ENCODE measurements around the gene MPPED1.

The MPPED1 gene

DNA sequence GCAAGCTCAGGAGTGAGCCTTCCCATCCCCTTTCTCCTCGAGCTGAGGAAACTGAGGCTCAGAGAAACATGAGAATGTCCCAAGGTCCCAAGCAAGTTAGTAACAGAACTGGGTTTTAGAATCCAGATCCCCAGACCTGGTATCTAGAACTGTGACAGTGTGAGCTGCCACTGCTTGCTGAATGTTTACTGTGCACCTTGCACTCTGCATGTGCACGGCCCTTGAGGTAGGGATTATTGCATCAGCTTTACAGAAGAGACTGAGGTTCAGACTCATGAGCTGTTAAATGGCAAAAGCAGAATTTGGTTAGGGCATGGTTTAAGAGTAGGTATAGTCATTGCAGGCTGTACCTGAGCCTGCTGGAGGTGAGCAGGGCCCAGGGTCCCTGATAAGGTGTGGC is 3.8 kb upstream of the MPPED1 start:
- DNase-seq (ENCODE audit: extremely low spot score, insufficient read length, low read depth) = no peak
- no peak for FAIRE-seq

- FAIRE-seq (no peak), DNase-seq (ENCODE audit: extremely low spot score, insufficient read length, low read depth) (no peak)
These were observed 2.8 kb upstream of the MPPED1 start for GRCh38 chr22:43409046-43409445.

GRCh38 chr22:43409800-43410199 is 2.0 kb upstream of the MPPED1 start:
- no peak for FAIRE-seq
- DNase-seq (ENCODE audit: extremely low spot score, insufficient read length, low read depth) = no peak

- FAIRE-seq (no peak), DNase-seq (ENCODE audit: extremely low spot score, insufficient read length, low read depth) (no peak)
These were observed 560 bp upstream of the MPPED1 start for GRCh38 chr22:43411040-43411868.

DNA sequence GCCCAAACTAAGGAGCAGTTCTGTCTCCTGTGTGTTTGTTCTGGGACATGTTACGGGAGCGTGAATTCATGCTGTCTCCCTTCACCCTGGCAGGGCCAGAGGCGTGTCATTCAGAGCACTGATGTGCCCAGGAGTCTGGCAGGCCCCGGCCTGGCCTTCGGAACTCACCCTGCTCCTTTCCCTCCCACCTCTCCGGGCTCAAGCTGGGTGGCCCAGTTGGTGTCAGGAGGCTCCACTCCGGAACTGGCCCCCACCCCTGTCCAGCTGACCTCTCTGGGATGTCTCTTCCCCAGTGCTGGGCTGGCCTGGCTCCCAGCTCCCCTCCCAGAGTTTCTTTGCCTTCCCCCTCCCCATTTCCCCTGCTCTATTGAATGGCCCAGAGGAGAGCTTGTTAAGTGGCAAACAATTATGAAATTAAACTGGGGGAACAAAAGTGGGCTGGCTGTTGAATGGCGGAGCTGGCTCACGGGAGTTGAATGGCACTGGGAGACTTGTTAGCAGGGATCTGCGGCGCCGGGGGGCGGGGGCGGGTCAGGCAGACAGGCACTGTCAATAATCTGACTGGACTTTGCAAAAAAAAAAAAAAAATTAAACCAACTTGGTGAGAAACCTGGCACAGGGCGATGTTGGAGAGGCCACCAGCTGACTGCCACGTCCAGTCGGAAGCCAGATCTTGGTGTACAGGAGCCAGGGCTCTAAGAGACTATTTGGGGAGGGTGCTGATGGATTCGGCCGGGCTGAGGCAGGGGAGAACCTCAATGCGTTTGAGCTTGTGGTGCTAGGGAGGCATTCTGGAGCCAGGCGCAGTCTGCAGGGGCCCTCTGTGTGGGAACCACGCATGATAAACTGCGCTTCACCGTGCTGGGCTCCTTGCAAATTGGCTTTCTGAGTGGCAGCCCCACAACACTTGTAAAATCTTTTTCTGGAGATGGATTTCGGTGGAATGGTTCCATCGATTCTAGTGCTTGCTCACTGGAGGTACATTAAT is 1.3 kb downstream of the MPPED1 start:
- FAIRE-seq (no peak), DNase-seq (ENCODE audit: extremely low spot score, insufficient read length, low read depth) (no peak)

DNA sequence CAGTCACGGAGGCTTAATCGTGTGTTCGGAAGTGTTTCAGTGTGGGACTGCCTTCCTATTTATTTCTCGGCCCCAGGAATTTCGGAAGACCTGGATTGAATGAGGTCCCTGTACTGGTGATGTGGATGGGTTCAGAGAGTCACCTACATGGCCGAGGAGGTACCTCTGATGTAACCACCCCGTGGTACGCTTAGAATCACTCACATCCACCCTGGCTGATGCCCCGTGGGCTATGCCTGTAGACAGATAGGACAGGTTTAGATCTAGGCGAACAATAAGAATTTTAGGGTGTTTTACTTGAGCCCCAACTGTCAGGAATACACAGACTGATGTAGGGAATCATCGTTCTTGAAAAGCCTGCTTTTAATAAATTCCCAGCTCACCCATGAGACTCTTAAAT is 2.0 kb downstream of the MPPED1 start:
- no peak for DNase-seq (ENCODE audit: extremely low spot score, insufficient read length, low read depth)
- FAIRE-seq = no peak

GRCh38 chr22:43415681-43416080 is 3.9 kb downstream of the MPPED1 start:
- DNase-seq (ENCODE audit: extremely low spot score, insufficient read length, low read depth) (no peak), FAIRE-seq (no peak)

DNA sequence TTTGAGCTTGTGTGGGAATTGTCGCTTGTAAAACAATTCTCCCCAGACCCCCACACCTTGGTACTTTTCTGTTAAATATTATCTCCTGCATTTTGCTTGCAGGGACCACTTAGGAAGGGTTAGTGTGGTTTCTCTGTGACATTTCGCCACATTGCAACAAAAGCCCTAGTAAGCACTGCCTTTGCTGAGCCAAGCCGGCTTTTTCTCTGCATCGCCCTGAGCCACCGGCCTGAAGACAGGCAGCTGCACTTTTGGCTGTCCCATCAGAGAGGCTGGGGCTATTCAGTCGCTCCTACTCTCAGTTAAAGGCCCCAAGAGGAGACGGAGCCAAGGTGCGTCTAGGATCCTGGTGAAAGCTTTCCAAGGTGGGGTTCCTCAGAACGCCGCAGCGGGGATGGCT is 5.7 kb downstream of the MPPED1 start:
- DNase-seq (ENCODE audit: extremely low spot score, insufficient read length, low read depth) (no peak), FAIRE-seq (no peak)

GRCh38 chr22:43418079-43418825 is 6.4 kb downstream of the MPPED1 start:
- DNase-seq (ENCODE audit: extremely low spot score, insufficient read length, low read depth) (no peak), FAIRE-seq (no peak)

- DNase-seq (ENCODE audit: extremely low spot score, insufficient read length, low read depth) (no peak), FAIRE-seq (no peak)
These were observed 7.7 kb downstream of the MPPED1 start for GRCh38 chr22:43419371-43420080.

GRCh38 chr22:43421046-43421665 is 9.3 kb downstream of the MPPED1 start:
- no peak for FAIRE-seq
- no peak for DNase-seq (ENCODE audit: extremely low spot score, insufficient read length, low read depth)

- no peak for DNase-seq (ENCODE audit: extremely low spot score, insufficient read length, low read depth)
- FAIRE-seq = no peak
These were observed 10.3 kb downstream of the MPPED1 start for GRCh38 chr22:43421914-43422615.

DNA sequence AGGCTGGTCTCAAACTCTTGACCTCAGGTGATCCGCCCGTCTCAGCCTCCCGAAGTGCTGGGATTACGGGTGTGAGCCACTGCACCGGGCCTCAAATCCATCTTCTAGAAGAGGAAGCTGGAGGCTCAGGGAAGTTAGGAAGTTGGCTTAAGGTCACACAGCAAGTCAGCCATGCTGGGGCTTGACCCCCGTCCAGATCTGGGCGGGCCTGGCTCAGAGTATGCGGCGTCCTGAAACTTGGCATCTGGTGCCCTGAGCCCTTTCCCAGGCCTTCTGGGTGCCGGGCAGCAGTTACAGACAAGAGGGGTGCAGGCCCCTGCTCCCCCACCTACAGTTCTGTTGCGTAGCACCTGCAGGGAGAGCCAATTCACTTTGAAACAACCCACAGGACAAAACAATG is 11.2 kb downstream of the MPPED1 start:
- FAIRE-seq = no peak
- DNase-seq (ENCODE audit: extremely low spot score, insufficient read length, low read depth) = no peak

- DNase-seq (ENCODE audit: extremely low spot score, insufficient read length, low read depth) = no peak
- no peak for FAIRE-seq
These were observed 12.4 kb downstream of the MPPED1 start for GRCh38 chr22:43424201-43424600.

GRCh38 chr22:43424666-43425630 is 13.1 kb downstream of the MPPED1 start:
- FAIRE-seq (no peak), DNase-seq (ENCODE audit: extremely low spot score, insufficient read length, low read depth) (no peak)

GRCh38 chr22:43425976-43426785 is 14.4 kb downstream of the MPPED1 start:
- FAIRE-seq = no peak
- DNase-seq (ENCODE audit: extremely low spot score, insufficient read length, low read depth) = no peak

- FAIRE-seq = no peak
- no peak for DNase-seq (ENCODE audit: extremely low spot score, insufficient read length, low read depth)
These were observed 15.0 kb downstream of the MPPED1 start for GRCh38 chr22:43426816-43427215.
